BJ (cell line): Measurements from ENCODE around the gene STRIP2. TPM values are rescaled to one million over a fixed set of nuclear protein-coding genes. Genes with fewer than 3 reads are reported as not detected.
"Not testable (repeated sequence)": the region's sequence is repeated elsewhere in the genome, so short reads cannot be mapped to it uniquely, and the experiment has no call there.

Experiments
- CTCF ChIA-PET: fragments of 350-600 bp; formaldehyde crosslinking; extraction: SDS; loops from one replicate; lab custom pipeline; 2021; ENCODE audit warnings: antibody characterized with exemption, inconsistent platforms; lab: Yijun Ruan, JAX
- POLR2A ChIA-PET: fragments of 300-600 bp; sonication (Branson Sonifier 250); formaldehyde crosslinking; extraction: SDS; loops from one replicate; lab custom pipeline; 2021; ENCODE audit warnings: antibody characterized with exemption; lab: Charles Lee
- DNase-seq: peaks from one replicate; pipeline ENCODE4 v3.0.0-alpha.2; 2011; ENCODE audit warnings: low read depth
- H3K27me3 ChIP-seq: 2 replicates; pipeline ENCODE4 v1.6.0; 2011; ENCODE audit warnings: low read length; ENCODE audit not compliant: control insufficient read depth, insufficient read depth
- H3K36me3 ChIP-seq: 2 replicates; pipeline ENCODE4 v1.5.1; 2011; ENCODE audit warnings: low read length; ENCODE audit not compliant: control insufficient read depth, insufficient read depth
- H3K4me3 ChIP-seq: 2 replicates; pipeline ENCODE4 v1.5.1; 2011; ENCODE audit warnings: low read depth, mild to moderate bottlenecking, control low read depth, low read length
- polyA plus RNA-seq: library from polyadenylated mRNA; depleted of rRNA; stranded (reverse); fragments of >200 nt; gene quantifications from 2 replicates; pipeline ENCODE4 v1.2.3, GENCODE V29; 2011
- TF ChIP-seq, protein P1 (sequence below): IDR thresholded peaks from 2 replicates; pipeline ENCODE4 v1.5.1; 2011; ENCODE audit warnings: low read depth, mild to moderate bottlenecking, control low read depth, inconsistent platforms, low read length, moderate library complexity; ENCODE audit not compliant: insufficient read depth

The STRIP2 gene
- polyA plus RNA-seq, 1 experiment: 2.0 TPM

- peaks cover 9% of the 10 kb centered on the region for H3K27me3 ChIP-seq
These were observed 88.1 kb downstream of the STRIP2 start for GRCh38 chr7:129522088-129522970.

GRCh38 chr7:129522971-129523340 lies 88.7 kb downstream of the STRIP2 start:
- no peak for DNase-seq
- H3K36me3 ChIP-seq: no peaks in the 10 kb centered on the region
- TF ChIP-seq, protein P1, sequence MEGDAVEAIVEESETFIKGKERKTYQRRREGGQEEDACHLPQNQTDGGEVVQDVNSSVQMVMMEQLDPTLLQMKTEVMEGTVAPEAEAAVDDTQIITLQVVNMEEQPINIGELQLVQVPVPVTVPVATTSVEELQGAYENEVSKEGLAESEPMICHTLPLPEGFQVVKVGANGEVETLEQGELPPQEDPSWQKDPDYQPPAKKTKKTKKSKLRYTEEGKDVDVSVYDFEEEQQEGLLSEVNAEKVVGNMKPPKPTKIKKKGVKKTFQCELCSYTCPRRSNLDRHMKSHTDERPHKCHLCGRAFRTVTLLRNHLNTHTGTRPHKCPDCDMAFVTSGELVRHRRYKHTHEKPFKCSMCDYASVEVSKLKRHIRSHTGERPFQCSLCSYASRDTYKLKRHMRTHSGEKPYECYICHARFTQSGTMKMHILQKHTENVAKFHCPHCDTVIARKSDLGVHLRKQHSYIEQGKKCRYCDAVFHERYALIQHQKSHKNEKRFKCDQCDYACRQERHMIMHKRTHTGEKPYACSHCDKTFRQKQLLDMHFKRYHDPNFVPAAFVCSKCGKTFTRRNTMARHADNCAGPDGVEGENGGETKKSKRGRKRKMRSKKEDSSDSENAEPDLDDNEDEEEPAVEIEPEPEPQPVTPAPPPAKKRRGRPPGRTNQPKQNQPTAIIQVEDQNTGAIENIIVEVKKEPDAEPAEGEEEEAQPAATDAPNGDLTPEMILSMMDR: no peak
- CTCF ChIA-PET: no interaction called here
- POLR2A ChIA-PET: no interaction called here
- H3K4me3 ChIP-seq: no peak overlapping the region
- H3K27me3 ChIP-seq: peaks cover 9% of the 10 kb centered on the region

More at GRCh38 chr7:129522088-129522970, 88.1 kb downstream of the STRIP2 start:
- DNase-seq: no peak
- ChIA-PET POLR2A (no interaction called here), CTCF (interaction anchor here (0.7 kb wide), 1 partner anchor 26 kb away, joined by 3 read pairs; no protein-coding TSS in a partner anchor)
- H3K36me3 ChIP-seq: no peaks in the 10 kb centered on the region
- TF ChIP-seq, protein P1: no peak
- no peak overlapping the region for H3K4me3 ChIP-seq

DNA sequence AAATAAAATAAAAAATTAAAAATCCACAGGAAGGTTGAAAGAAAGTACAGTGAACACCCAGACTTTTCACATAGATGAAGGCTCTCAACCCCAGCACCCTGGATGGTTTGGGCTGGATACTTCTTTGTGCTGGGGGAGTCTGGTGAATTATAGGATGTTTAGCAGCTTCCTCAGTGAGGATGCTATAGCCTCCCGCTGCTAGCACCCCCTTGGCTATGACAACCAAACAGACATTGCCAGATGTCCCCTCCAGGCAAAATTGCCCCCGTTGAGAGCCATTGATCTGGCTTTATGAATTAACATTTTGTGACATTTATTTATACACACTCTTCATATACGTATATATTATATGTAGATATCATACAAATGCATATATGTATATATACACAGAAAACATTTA lies 89.7 kb downstream of the STRIP2 start:
- peaks cover 9% of the 10 kb centered on the region for H3K27me3 ChIP-seq
- no peaks in the 10 kb centered on the region for H3K36me3 ChIP-seq
- POLR2A ChIA-PET: no interaction called here
- no peak overlapping the region for H3K4me3 ChIP-seq
- no peak for DNase-seq
- TF ChIP-seq, protein P1: no peak
- CTCF ChIA-PET: no interaction called here

GRCh38 chr7:129524405-129524804 lies 90.2 kb downstream of the STRIP2 start:
- CTCF ChIA-PET: interaction anchor here (0.9 kb wide), 1 partner anchor 16 kb away, joined by 3 read pairs; no protein-coding TSS in a partner anchor
- not testable (repeated sequence) for H3K4me3 ChIP-seq, H3K27me3 ChIP-seq, H3K36me3 ChIP-seq
- DNase-seq: peak; percentile 66
- POLR2A ChIA-PET: interaction anchor here (0.6 kb wide), 1 partner anchor 1361 kb away, joined by 13 read pairs; no protein-coding TSS in a partner anchor

- H3K4me3 ChIP-seq: no peak overlapping the region
- TF ChIP-seq, protein P1: no peak
- no peak for DNase-seq
- H3K36me3 ChIP-seq: no peaks in the 10 kb centered on the region
- ChIA-PET CTCF (interaction anchor here (0.9 to 1.2 kb wide), 2 partner anchors 15 to 37 kb away, joined by 3 read pairs; no protein-coding TSS in a partner anchor), POLR2A (no interaction called here)
- peaks cover 7% of the 10 kb centered on the region for H3K27me3 ChIP-seq
These were observed 91.1 kb downstream of the STRIP2 start for GRCh38 chr7:129525225-129525862.
